Parathyroid adenoma (tissue), 2 donors: ENCODE data around the gene CLOCK.
"Not testable (repeated sequence)": the region's sequence is repeated elsewhere in the genome, so short reads cannot be mapped to it uniquely, and the experiment has no call there.

ENCODE experiments used
- H2AFZ ChIP-seq: fragments of 300-600 bp; sonication (generic); one replicate; pipeline ENCODE4 v1.7.0; 2017; ENCODE audit warnings: antibody characterized with exemption, mild to moderate bottlenecking
- H3K27ac ChIP-seq: fragments of 300-600 bp; sonication (generic); one replicate; pipeline ENCODE4 v1.7.0; 2017
- H3K27me3 ChIP-seq: fragments of 300-600 bp; sonication (generic); one replicate; pipeline ENCODE4 v1.7.0; 2017; ENCODE audit warnings: low read length; ENCODE audit not compliant: control insufficient read depth, insufficient read depth
- H3K36me3 ChIP-seq: fragments of 300-600 bp; sonication (generic); one replicate; pipeline ENCODE4 v1.7.0; 2017; ENCODE audit warnings: low read length; ENCODE audit not compliant: control insufficient read depth, insufficient read depth
- H3K4me1 ChIP-seq: fragments of 300-600 bp; sonication (generic); one replicate; pipeline ENCODE4 v1.7.0; 2017; ENCODE audit warnings: control low read depth
- H3K4me2 ChIP-seq: fragments of 300-600 bp; sonication (generic); one replicate; pipeline ENCODE4 v1.7.0; 2017; ENCODE audit warnings: low read length
- H3K4me3 ChIP-seq: fragments of 300-600 bp; sonication (generic); one replicate; pipeline ENCODE4 v1.7.0; 2017; ENCODE audit warnings: low read depth, low read length
- H3K79me2 ChIP-seq: fragments of 300-600 bp; sonication (generic); one replicate; pipeline ENCODE4 v1.7.0; 2017; ENCODE audit warnings: control low read depth
- H3K9ac ChIP-seq: fragments of 300-600 bp; sonication (generic); one replicate; pipeline ENCODE4 v1.7.0; 2017; ENCODE audit warnings: mild to moderate bottlenecking
- H3K9me3 ChIP-seq: fragments of 300-600 bp; sonication (generic); one replicate; pipeline ENCODE4 v1.7.0; 2017; ENCODE audit warnings: low read length; ENCODE audit not compliant: control insufficient read depth
- CTCF ChIP-seq: fragments of 300-600 bp; sonication (generic); IDR thresholded peaks from one replicate; pipeline ENCODE4 v1.7.0; 2017; ENCODE audit warnings: antibody characterized with exemption, mild to moderate bottlenecking
- donor health status: primary hyperparathyroidism.

The CLOCK gene

GRCh38 chr4:55546756-55547465, at the start of gene CLOCK:
TSS of gene CLOCK (minus strand) at chr4:55546909. CDS start at chr4:55482785, 64,124 bp downstream.
- Histone ChIP-seq H3K79me2 (peaks cover 7% of the 10 kb centered on the region), H3K9me3 (no peaks in the 10 kb centered on the region), H3K9ac (peak within 1 kb of the TSS; percentile 76), H3K4me2 (peak within 1 kb of the TSS; percentile 76), H3K36me3 (no peaks in the 10 kb centered on the region), H3K4me3 (peak within 1 kb of the TSS; percentile 70), H3K4me1 (no peaks in the 10 kb centered on the region), H3K27ac (peak within 1 kb of the TSS; percentile 87), H2AFZ (peak within 1 kb of the TSS; percentile 94), H3K27me3 (no peaks in the 10 kb centered on the region)
- TF ChIP-seq CTCF: peak; percentile 39

GRCh38 chr4:55592014-55592413, 45.3 kb upstream of the CLOCK start, which contains the start of gene PDCL2:
TSS of gene PDCL2 (minus strand) at chr4:55592245. CDS start at chr4:55592109, 136 bp downstream.
- no peaks in the 10 kb centered on the region for H3K27me3 ChIP-seq
- TF ChIP-seq CTCF: no peak
- H3K9ac ChIP-seq: no peak within 1 kb of the TSS
- no peak within 1 kb of the TSS for H3K4me3 ChIP-seq
- no peaks in the 10 kb centered on the region for H3K36me3 ChIP-seq
- no peaks in the 10 kb centered on the region for H3K4me1 ChIP-seq
- H3K9me3 ChIP-seq: no peaks in the 10 kb centered on the region
- H3K79me2 ChIP-seq: no peaks in the 10 kb centered on the region
- H2AFZ ChIP-seq: no peak within 1 kb of the TSS
- no peak within 1 kb of the TSS for H3K27ac ChIP-seq
- no peak within 1 kb of the TSS for H3K4me2 ChIP-seq

GRCh38 chr4:55588160-55588559, 41.5 kb upstream of the CLOCK start:
- H3K4me1 ChIP-seq: no peaks in the 10 kb centered on the region
- H3K9me3 ChIP-seq: no peaks in the 10 kb centered on the region
- TF ChIP-seq CTCF: no peak
- no peaks in the 10 kb centered on the region for H3K79me2 ChIP-seq
- H3K9ac ChIP-seq: no peak overlapping the region
- no peaks in the 10 kb centered on the region for H3K27me3 ChIP-seq
- no peak overlapping the region for H3K27ac ChIP-seq
- no peak overlapping the region for H2AFZ ChIP-seq
- no peak overlapping the region for H3K4me3 ChIP-seq
- no peaks in the 10 kb centered on the region for H3K36me3 ChIP-seq
- H3K4me2 ChIP-seq: no peak overlapping the region

DNA sequence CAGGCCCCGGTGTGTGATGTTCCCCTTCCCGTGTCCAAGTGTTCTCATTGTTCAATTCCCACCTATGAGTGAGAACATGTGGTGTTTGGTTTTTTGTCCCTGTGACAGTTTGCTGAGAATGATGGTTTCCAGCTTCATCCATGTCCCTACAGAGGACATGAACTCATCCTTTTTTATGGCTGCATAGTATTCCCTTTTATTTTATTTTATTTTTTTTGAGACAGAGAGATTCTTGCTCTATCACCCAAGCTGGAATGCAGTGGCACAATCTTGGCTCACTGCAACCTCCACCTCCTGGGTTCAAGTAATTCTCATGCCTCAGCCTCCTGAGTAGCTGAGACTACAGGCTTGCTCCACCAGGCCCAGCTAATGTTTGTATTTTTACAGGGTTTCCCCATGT, 36.1 kb upstream of the CLOCK start:
- H3K4me2 ChIP-seq, H2AFZ ChIP-seq, H3K27me3 ChIP-seq, H3K36me3 ChIP-seq, H3K4me3 ChIP-seq, H3K4me1 ChIP-seq, H3K9ac ChIP-seq, H3K79me2 ChIP-seq, H3K27ac ChIP-seq, H3K9me3 ChIP-seq: not testable (repeated sequence)

DNA sequence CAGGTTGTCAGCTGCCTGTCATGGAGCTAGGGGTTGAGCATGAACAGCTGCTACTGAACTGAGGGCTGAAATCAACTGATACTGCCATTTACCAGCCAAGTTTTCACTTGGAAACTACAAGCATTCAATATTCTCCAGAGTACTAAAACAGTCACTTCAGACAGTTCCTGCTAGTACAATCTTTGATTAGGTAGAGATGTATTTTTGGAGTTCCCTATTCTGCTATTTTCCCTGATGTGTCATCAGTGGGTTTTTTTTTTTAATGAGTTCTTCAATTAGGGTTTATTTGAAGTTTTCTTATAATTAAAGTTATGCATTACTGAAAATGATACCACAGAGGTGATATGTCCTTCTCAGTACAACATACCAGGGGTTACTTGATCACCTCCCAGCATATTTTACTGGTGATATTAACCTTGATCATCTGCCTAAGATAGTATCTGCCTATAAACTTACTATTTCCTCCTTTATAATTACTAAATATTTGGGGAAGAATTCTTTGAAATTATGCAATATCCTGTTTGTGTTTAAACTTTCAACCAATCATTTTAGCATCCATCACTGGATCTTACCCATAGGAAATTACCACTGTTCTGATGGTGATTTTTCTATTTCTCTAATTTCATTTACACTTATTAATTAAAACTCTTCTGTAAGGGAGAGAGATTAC, 31.8 kb upstream of the CLOCK start:
- Histone ChIP-seq H3K79me2 (no peaks in the 10 kb centered on the region), H3K4me2 (no peak overlapping the region), H3K4me1 (no peaks in the 10 kb centered on the region), H3K9me3 (no peaks in the 10 kb centered on the region), H3K9ac (no peak overlapping the region), H3K27ac (no peak overlapping the region), H3K4me3 (no peak overlapping the region), H2AFZ (no peak overlapping the region), H3K36me3 (no peaks in the 10 kb centered on the region), H3K27me3 (no peaks in the 10 kb centered on the region)
- TF ChIP-seq CTCF: no peak
